Liver (tissue), 3 donors: ENCODE measurements around the gene GRIN2C.

Experiments used
- FOXA1 ChIP-seq: IDR thresholded peaks from 2 replicates; pipeline ENCODE4 v1.6.1; 2016; ENCODE audit warnings: antibody characterized with exemption
- GABPA ChIP-seq, 2 donors: IDR thresholded peaks in 1 of 2; conservative IDR thresholded peaks in 1 of 2; 2 replicates each; pipeline ENCODE4 v1.6.1; 2016; ENCODE audit warnings: antibody characterized with exemption in 2 of 2, mild to moderate bottlenecking in 1 of 2, moderate library complexity in 1 of 2
- JUND ChIP-seq, 2 donors: IDR thresholded peaks; 2 replicates each; pipeline ENCODE4 v1.6.1; 2016; ENCODE audit warnings: antibody characterized with exemption in 2 of 2
- RXRA ChIP-seq, 2 donors: IDR thresholded peaks; 2 replicates each; pipeline ENCODE4 v1.6.1; 2017 to 2018; ENCODE audit warnings: antibody characterized with exemption in 2 of 2, mild to moderate bottlenecking in 1 of 2
- TF ChIP-seq, protein P1 (sequence below): fragments of 150-350 bp; IDR thresholded peaks from 2 replicates; pipeline ENCODE4 v1.5.1; 2017; ENCODE audit warnings: improper control_type of control experiment, low read depth, low read length; ENCODE audit not compliant: missing input control
- TF ChIP-seq, protein P2 (sequence below): IDR thresholded peaks from 2 replicates; pipeline ENCODE4 v1.6.1; 2016; ENCODE audit warnings: antibody characterized with exemption, mild to moderate bottlenecking
- donor health status: healthy.
- donor health status: healthy.

DNA sequence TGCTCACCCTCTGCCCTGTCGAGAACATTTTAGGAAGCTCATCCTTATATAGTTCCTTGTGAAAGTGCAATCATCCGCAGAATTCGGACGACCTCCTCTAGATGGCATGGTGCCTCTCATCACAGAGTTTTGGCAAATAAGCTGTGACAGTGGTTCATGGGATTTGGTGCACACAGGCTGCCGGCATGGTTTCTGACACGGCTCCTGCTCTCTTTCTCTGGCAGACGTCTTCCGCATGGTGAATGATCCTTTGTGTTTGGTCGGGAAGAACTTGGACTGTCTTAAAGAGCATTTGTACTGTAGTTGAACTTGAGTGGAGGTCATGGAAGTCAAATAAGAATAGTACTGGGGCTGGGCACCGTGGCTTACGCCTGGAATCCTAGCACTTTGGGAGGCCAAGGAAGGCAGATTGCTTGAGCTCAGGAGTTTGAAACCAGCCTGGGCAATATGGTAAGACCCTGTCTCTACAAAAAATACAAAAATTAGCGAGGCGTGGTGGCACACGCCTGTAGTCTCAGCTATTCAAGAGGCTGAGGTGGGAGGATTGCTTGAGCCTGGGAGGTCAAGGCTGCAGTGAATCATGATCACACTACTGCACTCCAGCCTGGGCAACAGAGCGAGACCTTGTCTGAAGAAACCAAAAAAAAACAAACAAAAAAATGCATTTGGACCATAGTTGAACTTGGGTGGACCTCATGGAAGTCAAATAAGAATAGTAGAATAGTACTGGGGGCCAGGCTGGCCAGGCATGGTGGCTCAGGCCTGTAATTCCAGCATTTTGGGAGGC lies 48.8 kb downstream of the GRIN2C start:
- TF ChIP-seq FOXA1 (no peak), GABPA (IDR thresholded peaks at IDR 0.05 in 1 of 2, conservative IDR thresholded peaks at IDR 0.05 in 1 of 2) (no peak), RXRA (IDR thresholded peaks at IDR 0.05) (no peak), JUND (IDR thresholded peaks at IDR 0.05) (no peak)
- TF ChIP-seq, protein P1, sequence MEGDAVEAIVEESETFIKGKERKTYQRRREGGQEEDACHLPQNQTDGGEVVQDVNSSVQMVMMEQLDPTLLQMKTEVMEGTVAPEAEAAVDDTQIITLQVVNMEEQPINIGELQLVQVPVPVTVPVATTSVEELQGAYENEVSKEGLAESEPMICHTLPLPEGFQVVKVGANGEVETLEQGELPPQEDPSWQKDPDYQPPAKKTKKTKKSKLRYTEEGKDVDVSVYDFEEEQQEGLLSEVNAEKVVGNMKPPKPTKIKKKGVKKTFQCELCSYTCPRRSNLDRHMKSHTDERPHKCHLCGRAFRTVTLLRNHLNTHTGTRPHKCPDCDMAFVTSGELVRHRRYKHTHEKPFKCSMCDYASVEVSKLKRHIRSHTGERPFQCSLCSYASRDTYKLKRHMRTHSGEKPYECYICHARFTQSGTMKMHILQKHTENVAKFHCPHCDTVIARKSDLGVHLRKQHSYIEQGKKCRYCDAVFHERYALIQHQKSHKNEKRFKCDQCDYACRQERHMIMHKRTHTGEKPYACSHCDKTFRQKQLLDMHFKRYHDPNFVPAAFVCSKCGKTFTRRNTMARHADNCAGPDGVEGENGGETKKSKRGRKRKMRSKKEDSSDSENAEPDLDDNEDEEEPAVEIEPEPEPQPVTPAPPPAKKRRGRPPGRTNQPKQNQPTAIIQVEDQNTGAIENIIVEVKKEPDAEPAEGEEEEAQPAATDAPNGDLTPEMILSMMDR: no peak
- TF ChIP-seq, protein P2, sequence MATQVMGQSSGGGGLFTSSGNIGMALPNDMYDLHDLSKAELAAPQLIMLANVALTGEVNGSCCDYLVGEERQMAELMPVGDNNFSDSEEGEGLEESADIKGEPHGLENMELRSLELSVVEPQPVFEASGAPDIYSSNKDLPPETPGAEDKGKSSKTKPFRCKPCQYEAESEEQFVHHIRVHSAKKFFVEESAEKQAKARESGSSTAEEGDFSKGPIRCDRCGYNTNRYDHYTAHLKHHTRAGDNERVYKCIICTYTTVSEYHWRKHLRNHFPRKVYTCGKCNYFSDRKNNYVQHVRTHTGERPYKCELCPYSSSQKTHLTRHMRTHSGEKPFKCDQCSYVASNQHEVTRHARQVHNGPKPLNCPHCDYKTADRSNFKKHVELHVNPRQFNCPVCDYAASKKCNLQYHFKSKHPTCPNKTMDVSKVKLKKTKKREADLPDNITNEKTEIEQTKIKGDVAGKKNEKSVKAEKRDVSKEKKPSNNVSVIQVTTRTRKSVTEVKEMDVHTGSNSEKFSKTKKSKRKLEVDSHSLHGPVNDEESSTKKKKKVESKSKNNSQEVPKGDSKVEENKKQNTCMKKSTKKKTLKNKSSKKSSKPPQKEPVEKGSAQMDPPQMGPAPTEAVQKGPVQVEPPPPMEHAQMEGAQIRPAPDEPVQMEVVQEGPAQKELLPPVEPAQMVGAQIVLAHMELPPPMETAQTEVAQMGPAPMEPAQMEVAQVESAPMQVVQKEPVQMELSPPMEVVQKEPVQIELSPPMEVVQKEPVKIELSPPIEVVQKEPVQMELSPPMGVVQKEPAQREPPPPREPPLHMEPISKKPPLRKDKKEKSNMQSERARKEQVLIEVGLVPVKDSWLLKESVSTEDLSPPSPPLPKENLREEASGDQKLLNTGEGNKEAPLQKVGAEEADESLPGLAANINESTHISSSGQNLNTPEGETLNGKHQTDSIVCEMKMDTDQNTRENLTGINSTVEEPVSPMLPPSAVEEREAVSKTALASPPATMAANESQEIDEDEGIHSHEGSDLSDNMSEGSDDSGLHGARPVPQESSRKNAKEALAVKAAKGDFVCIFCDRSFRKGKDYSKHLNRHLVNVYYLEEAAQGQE: no peak
